SK-N-MC (cell line): ENCODE data around the gene TRHDE.

Source experiments
- EZH2 ChIP-seq: fragments of 200-600 bp; sonication (generic); IDR thresholded peaks from one replicate; pipeline ENCODE4 v1.6.1; 2017; ENCODE audit warnings: antibody characterized with exemption
- FOXP2 ChIP-seq: optimal IDR thresholded peaks from 2 replicates; pipeline ENCODE3; 2011; ENCODE audit warnings: mild to moderate bottlenecking, moderate library complexity; ENCODE audit not compliant: insufficient read depth; ENCODE audit errors: extremely low read length, control extremely low read depth
- POLR2AphosphoS5 ChIP-seq: IDR thresholded peaks from 2 replicates; pipeline ENCODE4 v1.6.1; 2012; ENCODE audit warnings: mild to moderate bottlenecking, low read depth, low read length, borderline replicate concordance

- TF ChIP-seq EZH2 (no peak), POLR2AphosphoS5 (no peak), FOXP2 (no peak)
These were observed 375.0 kb downstream of the TRHDE start for GRCh38 chr12:72647139-72647538.
